ENCODE results near the gene KCNMA1. TPM values are rescaled to one million over a fixed set of nuclear protein-coding genes. Genes with fewer than 3 reads are reported as not detected.

The KCNMA1 gene
- total and polyA plus RNA-seq, 9 of the 15 experiments (the other 6 are each of a cell fraction or from before 2014, with no cell fraction given) = 0.01 to 0.95 (median 0.15) TPM; not detected in 4

GRCh38 chr10:76984559-76985443 lies 652.8 kb downstream of the KCNMA1 start (continued):
- TF ChIP-seq DEAF1 (CRISPR knock-in tag; IDR thresholded peaks at IDR 0.05) = peak; percentile 47
- no peak for TF ChIP-seq MED1 (CRISPR knock-in tag; IDR thresholded peaks at IDR 0.05; ENCODE audit: borderline replicate concordance)
- no peak for TF ChIP-seq CREBBP (IDR thresholded peaks at IDR 0.05; ENCODE audit: low read depth, low read length)
- no peak for TF ChIP-seq ZC3H11A (IDR thresholded peaks at IDR 0.05; ENCODE audit: low read depth, low read length)
- TF ChIP-seq EGR1 (conservative IDR thresholded peaks at IDR 0.05) = no peak
- no peak for TF ChIP-seq AFF4 (CRISPR knock-in tag; IDR thresholded peaks at IDR 0.05)
- TF ChIP-seq GATA2 (CRISPR knock-in tag; IDR thresholded peaks at IDR 0.05) = 0 out of 2 replicates have a peak, but pooled peaks have one; percentile 17
- TF ChIP-seq ZNF583 (CRISPR knock-in tag; IDR thresholded peaks at IDR 0.05) = no peak
- TF ChIP-seq ZNF41 (CRISPR knock-in tag; conservative IDR thresholded peaks at IDR 0.05) = no peak
- TF ChIP-seq ILF3 (IDR thresholded peaks at IDR 0.05; ENCODE audit: borderline replicate concordance) = 0 out of 2 replicates have a peak, but pooled peaks have one; percentile 37
- TF ChIP-seq REST (IDR thresholded peaks at IDR 0.05; ENCODE audit: borderline replicate concordance) = peak; percentile 41; the same call in 1 of the 2 replicates
- TF ChIP-seq REST (CRISPR knock-in tag; IDR thresholded peaks at IDR 0.05; ENCODE audit: low read depth) = no peak
- no peak for TF ChIP-seq IRF2 (CRISPR knock-in tag; IDR thresholded peaks at IDR 0.05)
